AG09309 (cell line): ENCODE data around the gene ZNF692.

Source experiments
- DNase-seq: peaks from one replicate; pipeline ENCODE4 v3.0.0-alpha.2; 2010; ENCODE audit warnings: low read depth
- H3K4me3 ChIP-seq: 2 replicates; pipeline ENCODE4 v1.5.1; 2011; ENCODE audit warnings: mild to moderate bottlenecking, low read depth, low read length, moderate library complexity; ENCODE audit not compliant: control insufficient read depth
- CTCF ChIP-seq: IDR thresholded peaks from 2 replicates; pipeline ENCODE4 v1.5.1; 2011; ENCODE audit warnings: mild to moderate bottlenecking, low read depth, low read length, inconsistent platforms; ENCODE audit not compliant: insufficient read depth, control insufficient read depth; ENCODE audit errors: missing control alignments

The ZNF692 gene

DNA sequence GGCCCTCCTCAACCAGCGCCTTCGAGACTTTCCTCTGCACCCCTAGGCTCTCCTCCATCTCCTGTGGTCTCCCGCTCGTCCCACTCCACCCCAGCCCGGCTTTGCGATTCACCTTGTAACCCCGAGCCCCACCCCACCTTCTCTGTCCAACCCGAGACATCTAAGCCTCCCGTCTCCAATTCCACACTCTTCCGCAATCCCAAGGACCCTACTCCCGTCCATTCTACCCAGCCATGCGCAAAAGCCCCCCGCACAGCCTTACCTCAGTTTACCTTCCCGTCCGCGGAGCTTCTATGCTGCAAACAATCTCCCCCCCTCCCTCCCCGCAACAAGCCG lies 33.3 kb downstream of the ZNF692 start:
- no peak for TF ChIP-seq CTCF
- DNase-seq = no peak
- H3K4me3 ChIP-seq = peak overlapping the region; percentile 54

DNA sequence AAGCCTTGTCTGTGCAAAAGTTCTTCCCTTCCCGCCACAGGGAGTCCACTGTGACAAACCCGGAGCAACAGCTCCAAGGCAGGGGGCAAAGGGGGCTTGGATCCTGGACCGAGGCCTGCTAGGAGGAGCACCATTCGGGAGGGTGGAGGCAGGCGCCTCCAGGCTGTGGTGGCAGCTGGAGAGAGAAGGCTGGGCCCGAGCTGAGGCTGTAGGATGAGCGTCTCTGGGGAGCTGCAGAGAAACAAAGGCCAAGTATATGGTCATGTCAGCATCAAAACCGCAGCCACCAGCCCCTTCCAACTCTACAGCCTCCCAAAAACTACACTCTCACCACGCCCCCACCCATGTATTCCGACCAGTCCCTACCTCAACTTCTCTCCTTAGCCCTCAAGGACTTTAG lies 33.7 kb downstream of the ZNF692 start:
- H3K4me3 ChIP-seq = peak overlapping the region; percentile 54
- TF ChIP-seq CTCF = no peak
- no peak for DNase-seq

GRCh38 chr1:248824701-248825100 lies 34.2 kb downstream of the ZNF692 start:
- H3K4me3 ChIP-seq = peak overlapping the region; percentile 54
- no peak for DNase-seq
- no peak for TF ChIP-seq CTCF

DNA sequence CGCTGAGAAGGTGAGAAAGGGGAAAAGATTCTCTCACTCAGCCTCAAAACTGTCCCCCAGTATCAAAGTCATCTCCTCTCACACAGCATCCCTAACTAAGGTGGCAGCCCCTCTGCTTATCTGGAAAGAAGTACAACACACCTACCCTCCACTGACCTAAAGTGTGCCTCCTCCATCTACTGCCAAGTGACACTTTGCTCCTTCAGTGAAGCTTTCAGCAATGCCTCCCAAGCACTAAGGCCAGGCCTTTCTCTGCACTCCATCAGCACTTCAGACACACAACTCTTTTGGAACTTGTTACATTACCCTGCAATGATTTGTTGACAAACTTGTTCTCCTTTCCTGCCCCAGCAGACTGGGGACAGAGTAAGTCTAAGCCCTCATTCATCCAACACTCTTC lies 34.6 kb downstream of the ZNF692 start:
- DNase-seq = no peak
- peak overlapping the region; percentile 54; the same call in 1 of the 2 replicates for H3K4me3 ChIP-seq
- no peak for TF ChIP-seq CTCF

GRCh38 chr1:248823517-248824001 lies 35.3 kb downstream of the ZNF692 start:
- H3K4me3 ChIP-seq = no peak overlapping the region; the same call in 1 of the 2 replicates
- TF ChIP-seq CTCF = no peak
- DNase-seq = peak; percentile 90

GRCh38 chr1:248822148-248823032 lies 36.5 kb downstream of the ZNF692 start:
- DNase-seq = no peak
- H3K4me3 ChIP-seq = peak overlapping the region; percentile 17
- TF ChIP-seq CTCF = no peak
